Fibroblast of skin of back (primary cell): Measurements from ENCODE around the gene CHRFAM7A. TPM values are rescaled to one million over a fixed set of nuclear protein-coding genes. Genes with fewer than 3 reads are reported as not detected.
A peak's percentile ranks its signal among the peaks of the same experiment; 100 is the strongest.
"Not testable (repeated sequence)": the region's sequence is repeated elsewhere in the genome, so short reads cannot be mapped to it uniquely, and the experiment has no call there.

Source experiments
- DNase-seq: peaks from one replicate; pipeline ENCODE4 v3.0.0-alpha.2; 2013
- polyA plus RNA-seq, 2 experiments: library from polyadenylated mRNA; unstranded; fragments of 120-200 nt; gene quantifications; one replicate each; pipeline ENCODE4 v1.2.1, GENCODE V29; 2013; ENCODE audit not compliant: insufficient read length in 2 of 2

CHRFAM7A gene
- polyA plus RNA-seq (2013, experiment 1 of 2; ENCODE audit: insufficient read length): 0.37 TPM
- polyA plus RNA-seq (2013, experiment 2 of 2; ENCODE audit: insufficient read length): 0.75 TPM

DNA sequence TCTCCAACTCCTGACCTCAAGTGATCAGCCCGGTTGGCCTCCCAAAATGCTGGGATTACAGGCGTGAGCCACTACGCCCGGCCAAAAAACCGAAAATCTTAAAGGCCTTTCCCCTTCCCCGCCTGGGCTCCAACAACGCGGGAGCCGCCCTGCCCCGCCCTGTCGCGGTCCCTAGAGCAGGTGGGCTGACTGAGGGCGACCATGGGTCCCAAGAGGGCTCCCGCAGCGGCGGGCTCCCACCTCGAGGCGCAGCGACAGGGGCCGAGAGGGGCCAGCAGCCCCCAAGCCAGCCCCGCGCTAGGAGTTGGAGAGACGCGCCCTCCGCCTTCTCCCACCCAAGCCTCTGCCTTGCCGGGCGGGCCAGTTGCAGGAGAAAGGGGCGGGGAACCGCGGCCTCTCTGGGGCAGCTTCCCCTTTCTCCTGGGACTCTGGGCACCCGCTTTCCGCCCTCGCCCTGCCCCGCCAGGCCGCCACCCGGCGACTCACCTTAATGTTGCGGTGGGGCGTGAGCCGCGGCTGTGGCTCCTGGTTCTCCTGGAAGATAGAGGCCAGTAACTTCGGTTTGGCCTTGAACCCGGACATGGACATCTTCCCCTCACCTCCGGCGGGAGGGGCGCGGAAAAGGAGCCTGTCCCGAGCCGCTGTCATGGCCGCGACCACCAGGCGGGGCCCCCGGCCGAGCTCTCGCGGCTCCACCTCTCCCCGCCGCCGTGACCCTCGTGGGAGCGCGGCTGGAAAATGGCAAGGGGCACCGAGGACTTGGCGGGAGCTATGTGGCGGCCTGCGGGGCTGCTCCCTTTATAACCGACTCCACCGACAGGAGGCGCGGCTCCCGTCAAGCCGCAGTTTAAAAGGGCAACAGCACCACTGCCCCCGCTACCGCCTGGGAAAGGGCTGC is at the start of gene CHRFAM7A:
TSS of gene CHRFAM7A (minus strand) at position 775 of the 898 bp plus-strand sequence. CDS start 10,189 bp downstream, outside the sequence.
- DNase-seq: not testable (repeated sequence)

GRCh38 chr15:30438348-30438747 is 45.0 kb upstream of the CHRFAM7A start:
- DNase-seq: not testable (repeated sequence)

DNA sequence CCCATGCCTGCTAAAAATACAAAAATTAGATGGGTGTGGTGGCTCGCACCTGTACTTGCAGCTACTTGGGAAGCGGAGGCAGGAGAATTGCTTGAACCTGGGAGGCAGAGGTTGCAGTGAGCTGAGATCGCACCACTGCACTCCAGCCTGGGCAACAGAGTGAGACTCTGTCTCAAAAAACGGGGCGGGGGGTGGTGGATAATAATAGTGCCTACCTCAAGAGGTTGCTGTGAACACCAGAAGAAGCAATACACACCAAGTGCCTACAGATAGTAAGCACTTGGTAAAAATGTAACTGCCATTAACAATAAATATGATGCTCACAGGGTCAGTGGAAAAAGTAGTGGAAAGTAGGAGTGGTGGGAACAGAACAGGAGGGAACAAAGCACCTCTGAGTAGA is 42.5 kb upstream of the CHRFAM7A start:
- DNase-seq: not testable (repeated sequence)

GRCh38 chr15:30420723-30421122 is 27.4 kb upstream of the CHRFAM7A start:
- DNase-seq: not testable (repeated sequence)

GRCh38 chr15:30414160-30414559 is 20.8 kb upstream of the CHRFAM7A start, which contains the start of gene GOLGA8R:
GOLGA8R (minus strand) TSS chr15:30414260; CDS start chr15:30414162, 98 bp downstream.
- not testable (repeated sequence) for DNase-seq

DNA sequence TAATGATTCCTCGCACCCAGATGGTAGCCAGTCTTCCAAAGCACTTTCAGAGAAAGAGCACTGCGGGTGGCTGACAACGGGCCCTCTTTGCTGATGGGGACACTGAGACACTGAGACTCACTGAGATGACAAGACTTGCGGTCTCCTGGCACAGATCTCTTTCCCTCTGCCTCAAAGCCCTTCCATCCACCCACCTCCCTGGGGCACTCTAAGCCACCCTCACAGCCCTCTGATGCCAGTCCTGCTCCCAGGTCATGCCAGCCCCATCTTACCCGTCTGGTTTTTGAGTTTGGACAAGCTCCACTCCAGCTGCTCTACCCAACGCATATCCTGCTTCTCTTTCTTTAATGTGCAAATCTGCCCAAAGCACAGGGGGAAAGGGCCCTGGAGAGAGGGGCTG is 14.3 kb upstream of the CHRFAM7A start:
- not testable (repeated sequence) for DNase-seq

DNA sequence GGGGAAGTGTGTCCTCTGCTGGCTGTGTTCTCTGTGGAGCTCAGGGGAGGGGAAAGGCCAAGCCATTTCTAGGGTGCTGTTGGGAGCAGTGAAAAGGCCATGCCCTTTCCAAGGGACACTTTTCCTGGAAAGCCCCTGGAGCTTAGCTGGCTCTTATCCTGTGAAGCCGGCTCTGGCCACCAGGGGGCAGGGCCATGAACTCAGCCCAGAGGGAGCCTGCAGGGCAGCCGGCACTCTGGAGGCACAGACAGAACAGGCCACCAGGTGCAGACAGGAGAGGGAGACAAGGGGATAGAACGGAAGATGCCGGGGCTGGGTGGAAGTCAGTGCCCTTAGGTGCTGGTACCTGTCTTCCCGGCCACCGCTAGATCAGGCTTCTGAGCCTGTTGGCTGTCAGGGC is 5.6 kb upstream of the CHRFAM7A start:
- DNase-seq: not testable (repeated sequence)

DNA sequence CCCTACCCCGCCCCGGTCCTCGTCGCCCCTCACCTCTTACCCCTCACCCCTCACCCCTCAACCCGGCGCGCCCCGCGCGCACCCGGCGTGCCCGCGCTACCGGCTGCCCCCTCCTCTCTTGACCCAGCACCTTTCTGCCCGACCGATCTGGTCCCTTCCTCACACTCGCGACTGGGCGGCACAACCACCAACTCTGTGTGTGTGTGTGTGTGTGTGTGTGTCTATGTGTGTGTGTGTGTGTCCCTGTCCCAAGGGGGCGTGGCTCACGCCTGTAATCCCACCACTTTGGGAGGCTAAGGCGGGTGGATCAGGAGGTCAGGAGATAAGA is 288 bp upstream of the CHRFAM7A start:
- not testable (repeated sequence) for DNase-seq

DNA sequence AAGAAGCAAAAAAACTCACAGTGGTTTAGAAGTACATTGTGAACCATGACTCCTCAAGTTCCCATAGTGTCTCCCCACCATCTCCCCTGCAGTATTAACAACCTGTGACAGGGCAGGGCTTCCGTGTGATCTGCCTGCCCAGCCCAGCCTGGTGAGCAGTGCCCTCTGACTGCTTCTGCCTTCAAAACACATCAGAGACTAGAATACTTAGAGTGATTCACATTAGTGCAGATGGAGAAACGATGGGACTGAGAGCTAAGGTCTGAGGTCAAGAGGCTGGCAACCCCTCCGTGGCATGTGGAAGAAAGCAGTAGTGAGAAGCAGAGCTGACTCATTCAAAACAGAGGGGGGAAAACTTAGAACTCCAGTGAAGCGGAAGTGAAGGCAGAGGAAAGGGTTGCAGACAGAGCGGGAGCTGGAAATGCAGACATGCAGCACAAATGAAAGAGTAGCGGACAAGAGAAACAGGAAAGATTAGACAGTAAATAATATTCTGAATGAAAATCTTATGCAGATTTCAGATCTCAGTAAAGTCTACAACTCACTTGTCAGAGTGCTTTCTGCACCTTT is 6.9 kb downstream of the CHRFAM7A start:
- DNase-seq: not testable (repeated sequence)

- DNase-seq: not testable (repeated sequence)
Observed at GRCh38 chr15:30377082-30377413, 16.3 kb downstream of the CHRFAM7A start.

- not testable (repeated sequence) for DNase-seq
Observed at GRCh38 chr15:30376375-30377081, 16.8 kb downstream of the CHRFAM7A start.

DNA sequence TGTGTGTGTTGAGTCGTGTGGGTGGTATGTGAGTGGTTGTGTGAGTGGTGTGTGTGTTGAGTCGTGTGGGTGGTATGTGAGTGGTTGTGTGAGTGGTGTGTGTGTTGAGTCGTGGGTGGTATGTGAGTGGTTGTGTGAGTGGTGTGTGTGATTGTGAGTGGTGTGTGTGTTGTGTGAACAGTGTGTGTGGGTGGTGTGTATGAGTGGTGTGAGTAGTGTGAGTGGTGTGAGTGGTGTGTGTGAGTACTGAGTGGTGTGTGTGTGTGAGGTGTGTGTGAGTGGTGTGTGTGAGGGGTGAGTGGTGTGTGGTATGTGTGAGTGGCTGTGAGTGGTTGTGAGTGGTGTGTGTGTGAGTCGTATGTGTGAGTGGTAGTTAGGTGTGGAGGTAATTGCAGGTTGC is 17.5 kb downstream of the CHRFAM7A start:
- DNase-seq: peak; percentile 8

DNA sequence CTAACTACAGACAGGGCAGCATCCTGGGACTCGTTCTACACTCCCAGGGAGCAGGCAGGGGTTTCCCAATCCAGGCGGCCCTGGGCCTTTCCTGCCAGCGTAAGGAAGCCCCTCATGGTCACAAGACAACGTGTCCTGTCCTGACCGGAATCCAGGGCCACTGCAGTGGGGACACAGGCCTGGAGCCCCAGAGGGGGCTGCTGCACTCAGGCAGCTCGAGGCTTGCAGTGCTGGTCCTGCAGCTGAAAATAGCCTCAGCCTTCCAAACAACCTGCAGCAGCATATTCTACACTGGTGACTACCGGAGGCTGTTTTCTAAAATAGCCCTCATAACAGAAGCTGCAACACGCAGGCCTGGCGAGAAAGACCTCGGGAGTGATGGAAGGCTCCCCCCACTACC is 18.5 kb downstream of the CHRFAM7A start:
- not testable (repeated sequence) for DNase-seq

DNA sequence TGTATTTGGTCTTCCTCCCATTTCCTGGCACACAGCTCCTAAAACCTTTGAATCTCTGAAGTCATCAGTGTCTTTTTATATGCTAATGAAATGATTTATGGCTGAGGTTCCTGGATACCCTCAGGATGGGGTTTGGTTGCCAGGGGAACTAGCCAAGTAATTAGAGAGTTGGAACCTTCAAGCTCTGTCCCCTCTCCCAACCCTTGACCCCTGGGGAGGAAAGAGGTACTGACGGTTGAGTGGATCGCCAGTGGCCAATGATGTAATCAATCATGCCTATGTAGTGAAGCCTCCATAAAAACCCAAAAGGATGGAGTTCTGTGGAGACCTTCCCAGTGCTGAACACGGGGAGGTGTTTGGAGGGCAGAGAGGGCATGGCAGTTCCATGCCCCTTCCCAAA is 25.1 kb downstream of the CHRFAM7A start:
- DNase-seq: not testable (repeated sequence)

DNA sequence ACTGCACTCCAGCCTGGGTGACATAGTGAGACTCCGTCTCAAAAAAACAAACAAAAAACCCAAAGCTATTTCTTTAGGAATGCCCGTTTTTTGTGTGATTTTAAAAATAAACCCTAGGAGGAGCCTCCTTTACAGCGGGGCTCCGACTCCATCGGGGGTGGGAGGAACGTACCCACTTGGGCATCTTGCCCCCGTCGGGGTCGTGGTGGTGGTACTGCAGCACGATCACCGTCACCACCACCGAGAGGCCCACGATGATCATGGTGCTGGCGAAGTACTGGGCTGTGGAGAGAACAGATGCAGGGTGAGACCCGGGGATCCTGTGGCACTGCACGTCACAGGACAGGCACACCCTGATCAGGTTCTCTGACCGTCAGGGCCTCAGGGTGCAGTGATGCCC is 26.1 kb downstream of the CHRFAM7A start:
- DNase-seq: not testable (repeated sequence)

DNA sequence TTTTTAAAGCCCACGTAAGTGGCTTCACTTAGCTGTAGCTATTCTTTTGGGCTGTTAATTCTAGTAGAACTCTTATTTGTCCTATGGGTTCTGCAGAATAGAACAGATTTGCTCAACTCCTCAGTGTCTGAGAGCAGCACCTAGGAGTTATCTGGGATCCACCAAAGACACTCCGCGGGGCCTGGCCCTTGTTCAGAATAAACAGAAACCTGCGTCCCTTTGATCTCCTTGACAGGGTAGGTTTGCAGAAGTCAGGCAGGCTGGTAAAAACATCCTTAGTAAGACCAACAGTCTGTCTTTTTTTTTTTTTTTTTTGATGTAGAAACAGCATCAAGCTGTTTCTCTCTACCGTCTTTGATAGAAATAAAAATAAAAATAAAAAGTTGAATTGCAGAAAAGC is 31.9 kb downstream of the CHRFAM7A start:
- DNase-seq: not testable (repeated sequence)

GRCh38 chr15:30360990-30361389 is 32.4 kb downstream of the CHRFAM7A start:
- not testable (repeated sequence) for DNase-seq

- not testable (repeated sequence) for DNase-seq
Observed at GRCh38 chr15:30355043-30355442, 38.3 kb downstream of the CHRFAM7A start.

GRCh38 chr15:30349803-30350202 is 43.5 kb downstream of the CHRFAM7A start:
- not testable (repeated sequence) for DNase-seq

- not testable (repeated sequence) for DNase-seq
Observed at GRCh38 chr15:30336584-30336983, 56.8 kb downstream of the CHRFAM7A start.

GRCh38 chr15:30334152-30334551 is 59.2 kb downstream of the CHRFAM7A start:
- DNase-seq: not testable (repeated sequence)

GRCh38 chr15:30326145-30326544 is 67.2 kb downstream of the CHRFAM7A start:
- DNase-seq: not testable (repeated sequence)

- DNase-seq: not testable (repeated sequence)
Observed at GRCh38 chr15:30321063-30321462, 72.3 kb downstream of the CHRFAM7A start.
